ENCODE results near the gene USP37.

DNA sequence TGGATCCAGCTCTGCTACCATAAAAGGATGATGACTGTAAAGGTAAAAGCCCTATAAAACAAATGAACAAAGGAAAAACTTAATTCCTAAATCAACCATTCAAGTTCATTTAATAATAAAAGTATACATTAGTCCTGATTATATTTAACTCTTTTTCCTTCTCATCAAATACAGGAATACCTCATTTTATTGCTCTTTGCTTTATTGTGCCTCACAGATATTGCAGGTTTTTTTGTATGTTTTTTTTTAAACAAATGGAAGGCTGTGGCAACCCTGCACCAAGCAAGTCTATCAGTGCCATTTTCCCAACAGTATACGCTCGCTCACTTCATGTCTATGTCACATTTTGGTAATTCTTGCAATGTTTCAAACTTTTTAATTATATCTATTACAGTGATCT is 38.2 kb downstream of the USP37 start:
- TF ChIP-seq, protein P1, sequence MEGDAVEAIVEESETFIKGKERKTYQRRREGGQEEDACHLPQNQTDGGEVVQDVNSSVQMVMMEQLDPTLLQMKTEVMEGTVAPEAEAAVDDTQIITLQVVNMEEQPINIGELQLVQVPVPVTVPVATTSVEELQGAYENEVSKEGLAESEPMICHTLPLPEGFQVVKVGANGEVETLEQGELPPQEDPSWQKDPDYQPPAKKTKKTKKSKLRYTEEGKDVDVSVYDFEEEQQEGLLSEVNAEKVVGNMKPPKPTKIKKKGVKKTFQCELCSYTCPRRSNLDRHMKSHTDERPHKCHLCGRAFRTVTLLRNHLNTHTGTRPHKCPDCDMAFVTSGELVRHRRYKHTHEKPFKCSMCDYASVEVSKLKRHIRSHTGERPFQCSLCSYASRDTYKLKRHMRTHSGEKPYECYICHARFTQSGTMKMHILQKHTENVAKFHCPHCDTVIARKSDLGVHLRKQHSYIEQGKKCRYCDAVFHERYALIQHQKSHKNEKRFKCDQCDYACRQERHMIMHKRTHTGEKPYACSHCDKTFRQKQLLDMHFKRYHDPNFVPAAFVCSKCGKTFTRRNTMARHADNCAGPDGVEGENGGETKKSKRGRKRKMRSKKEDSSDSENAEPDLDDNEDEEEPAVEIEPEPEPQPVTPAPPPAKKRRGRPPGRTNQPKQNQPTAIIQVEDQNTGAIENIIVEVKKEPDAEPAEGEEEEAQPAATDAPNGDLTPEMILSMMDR (IDR thresholded peaks at IDR 0.05) = no peak
- no peak for TF ChIP-seq CEBPB (IDR thresholded peaks at IDR 0.05)
- no peak for TF ChIP-seq RAD21 (conservative IDR thresholded peaks at IDR 0.05 in 1 of 2, IDR thresholded peaks at IDR 0.05 in 1 of 2)
- TF ChIP-seq, protein P2, sequence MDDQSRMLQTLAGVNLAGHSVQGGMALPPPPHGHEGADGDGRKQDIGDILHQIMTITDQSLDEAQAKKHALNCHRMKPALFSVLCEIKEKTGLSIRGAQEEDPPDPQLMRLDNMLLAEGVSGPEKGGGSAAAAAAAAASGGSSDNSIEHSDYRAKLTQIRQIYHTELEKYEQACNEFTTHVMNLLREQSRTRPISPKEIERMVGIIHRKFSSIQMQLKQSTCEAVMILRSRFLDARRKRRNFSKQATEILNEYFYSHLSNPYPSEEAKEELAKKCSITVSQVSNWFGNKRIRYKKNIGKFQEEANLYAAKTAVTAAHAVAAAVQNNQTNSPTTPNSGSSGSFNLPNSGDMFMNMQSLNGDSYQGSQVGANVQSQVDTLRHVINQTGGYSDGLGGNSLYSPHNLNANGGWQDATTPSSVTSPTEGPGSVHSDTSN (IDR thresholded peaks at IDR 0.05) = no peak
- TF ChIP-seq CHD2 (IDR thresholded peaks at IDR 0.05; ENCODE audit: low read length, partially characterized antibody) = no peak
- no peak for TF ChIP-seq KDM1A (IDR thresholded peaks at IDR 0.05; ENCODE audit: low read depth)
